GM12878 (cell line): ENCODE results near the gene RFX5. TPM values are rescaled to one million over a fixed set of nuclear protein-coding genes. Genes with fewer than 3 reads are reported as not detected.

Experiments used
- ATAC-seq: fragments of 200-7000 bp; cut with Tn5 transposase; 3 replicates; pipeline ENCODE4 v1.9.1; 2020; ENCODE audit warnings: mild to moderate bottlenecking, moderate library complexity
- BruUV-seq: library from RNA; stranded (reverse); fragments of 400-500 nt; replicated peaks from 2 replicates; lab custom pipeline; 2021; lab: Mats Ljungman, UMichigan
- CTCF ChIA-PET: fragments of 300-600 bp; sonication (Branson Sonifier 250); formaldehyde crosslinking; extraction: SDS; loops from one replicate; lab custom pipeline; 2021; ENCODE audit warnings: inconsistent platforms; lab: Yijun Ruan, JAX
- POLR2A ChIA-PET: fragments of 350-600 bp; formaldehyde crosslinking; extraction: SDS; loops from one replicate; lab custom pipeline; 2021; ENCODE audit warnings: inconsistent platforms; lab: Charles Lee
- RAD21 ChIA-PET: fragments of 300-600 bp; sonication (Branson Sonifier 250); formaldehyde crosslinking; loops from one replicate; lab custom pipeline; 2023; ENCODE audit warnings: antibody characterized with exemption; ENCODE audit not compliant: unreplicated experiment; lab: Charles Lee
- SMC1A ChIA-PET: fragments of 300-600 bp; sonication (Branson Sonifier 250); formaldehyde crosslinking; loops from one replicate; lab custom pipeline; 2023; ENCODE audit not compliant: unreplicated experiment, uncharacterized antibody; lab: Charles Lee
- DNase-seq: peaks from one replicate; pipeline ENCODE4 v3.0.0-alpha.2; 2011; ENCODE audit warnings: low read depth, low spot score
- FAIRE-seq: peaks from 3 replicates; lab custom pipeline; 2011; peaks lifted over from hg19 to GRCh38; lab: Jason Lieb, UNC
- H2AFZ ChIP-seq: 2 replicates; pipeline ENCODE4 v1.6.0; 2011; ENCODE audit warnings: low read depth, low read length, control low read depth; ENCODE audit not compliant: control insufficient read depth
- H3K27ac ChIP-seq: 2 replicates; pipeline ENCODE4 v1.5.1; 2011; ENCODE audit warnings: control low read depth; ENCODE audit not compliant: control insufficient read depth, insufficient read depth
- H3K27me3 ChIP-seq, 2 experiments: replicated peaks in 1 of 2; 2 replicates each; pipeline versions ENCODE4 v1.6.0 to v1.6.1; 2011; ENCODE audit warnings: low read length in 1 of 2; ENCODE audit not compliant: control insufficient read depth in 2 of 2, insufficient read depth in 2 of 2
- H3K36me3 ChIP-seq, 2 experiments: 2 replicates each; pipeline ENCODE4 v1.5.1; 2011; ENCODE audit warnings: low read length in 1 of 2; ENCODE audit not compliant: control insufficient read depth in 2 of 2, insufficient read depth in 2 of 2
- H3K4me1 ChIP-seq: 2 replicates; pipeline ENCODE4 v1.6.1; 2011; ENCODE audit warnings: mild to moderate bottlenecking, low read length, moderate library complexity, mixed read lengths; ENCODE audit not compliant: control insufficient read depth, insufficient read depth
- H3K4me2 ChIP-seq: 2 replicates; pipeline ENCODE4 v1.6.0; 2011; ENCODE audit warnings: control low read depth; ENCODE audit not compliant: control insufficient read depth, insufficient read depth
- H3K4me3 ChIP-seq: fragments of 200-600 bp; sonication (generic); 2 replicates; pipeline ENCODE4 v1.5.1; 2016
- H3K79me2 ChIP-seq: 2 replicates; pipeline ENCODE4 v1.6.0; 2011; ENCODE audit warnings: low read length; ENCODE audit not compliant: control insufficient read depth, insufficient read depth
- H3K9ac ChIP-seq: 2 replicates; pipeline ENCODE4 v1.8.0; 2011; ENCODE audit warnings: low read length, control low read depth, mixed read lengths; ENCODE audit not compliant: control insufficient read depth, insufficient read depth
- H3K9me3 ChIP-seq: replicated peaks from 3 replicates; pipeline ENCODE4 v1.5.1; 2011; ENCODE audit warnings: mild to moderate bottlenecking, low read length; ENCODE audit not compliant: control insufficient read depth, insufficient read depth
- H4K20me1 ChIP-seq: 2 replicates; pipeline ENCODE4 v1.6.0; 2011; ENCODE audit not compliant: control insufficient read depth, insufficient read depth
- EGR1 ChIP-seq, 2 experiments: IDR thresholded peaks; 1 replicate in 1 of 2; 2 replicates in 1 of 2; pipeline ENCODE4 v1.6.1; 2011 to 2012; ENCODE audit warnings: low read depth in 2 of 2, low read length in 2 of 2, borderline replicate concordance in 1 of 2, mild to moderate bottlenecking in 1 of 2, moderate library complexity in 1 of 2
- EP300 ChIP-seq, 2 experiments: fragments of 150-350 bp in 1 of 2; IDR thresholded peaks; 2 replicates each; pipeline ENCODE4 v1.6.1; 2011 to 2012; ENCODE audit warnings: low read depth in 2 of 2, low read length in 2 of 2, borderline replicate concordance in 1 of 2, improper control_type of control experiment in 1 of 2, inconsistent platforms in 1 of 2; ENCODE audit not compliant: control insufficient read depth in 1 of 2
- KDM1A ChIP-seq: fragments of 200-600 bp; sonication (generic); IDR thresholded peaks from 2 replicates; pipeline ENCODE4 v1.6.1; 2016; ENCODE audit warnings: borderline replicate concordance
- NR2F1 ChIP-seq: fragments of 450-650 bp; conservative IDR thresholded peaks from 2 replicates; pipeline ENCODE4 v1.6.1; 2017; ENCODE audit warnings: mild to moderate bottlenecking
- NRF1 ChIP-seq: conservative IDR thresholded peaks from 2 replicates; pipeline ENCODE4 v1.6.1; 2011; ENCODE audit warnings: mild to moderate bottlenecking, low read depth, low read length, improper control_type of control experiment
- SMAD1 ChIP-seq: fragments of 450-650 bp; IDR thresholded peaks from 2 replicates; pipeline ENCODE4 v1.6.1; 2018; ENCODE audit warnings: mild to moderate bottlenecking, low read depth; ENCODE audit not compliant: partially characterized antibody
- SPI1 ChIP-seq: IDR thresholded peaks from 2 replicates; pipeline ENCODE4 v1.6.1; 2011; ENCODE audit warnings: low read depth, mild to moderate bottlenecking, low read length, moderate library complexity, borderline replicate concordance; ENCODE audit not compliant: insufficient read depth
- SUZ12 ChIP-seq: fragments of 200-600 bp; sonication (generic); IDR thresholded peaks from one replicate; pipeline ENCODE4 v1.6.1; 2018; ENCODE audit warnings: antibody characterized with exemption, mild to moderate bottlenecking; ENCODE audit not compliant: unreplicated experiment
- WGBS: methylation state at CpG from one replicate; pipeline ENCODE4 v1.1.6; 2016; ENCODE audit warnings: low lambda C conversion rate; ENCODE audit not compliant: insufficient replicate concordance, insufficient coverage; ENCODE audit errors: missing lambda C conversion rate; 5-methylcytosine and 5-hydroxymethylcytosine counted together
- in situ Hi-C: fragments of 300-500 bp; cut with MboI; formaldehyde crosslinking; loops from 9 replicates; pipeline ENCODE4 v1.14.3; 2018; ENCODE audit warnings: mixed read lengths
- intact Hi-C: fragments of 100-400 bp; cut with micrococcal nuclease; formaldehyde crosslinking; loops from one replicate; pipeline ENCODE4 v1.14.2; 2022; ENCODE audit not compliant: unreplicated experiment
- polyA plus RNA-seq, 11 experiments: library from polyadenylated mRNA; depleted of rRNA in 4 of 11; unstranded in 6 of 11; stranded (reverse) in 5 of 11; fragments of >200 nt; fragmentation: Nextera tagmentation in 4 of 11; fragmentation: Illumina TruSeq in 1 of 11; extraction: Ambion mirVana in 4 of 11; extraction: Trizol in 1 of 11; gene quantifications; 1 replicate in 1 of 11; 2 replicates in 10 of 11; pipeline versions ENCODE4 v1.2.1 to v1.2.3, GENCODE V29; 2011 to 2016; ENCODE audit warnings: inconsistent platforms in 2 of 11, missing spikeins in 2 of 11, low read depth in 1 of 11
- total RNA-seq, 4 experiments: library from RNA; depleted of rRNA in 3 of 4; stranded (reverse); fragments of >200 nt in 3 of 4; fragmentation: Illumina TruSeq in 1 of 4; extraction: Trizol in 1 of 4; gene quantifications; 2 replicates each; pipeline versions ENCODE4 v1.2.1 to v1.2.3, GENCODE V29; 2013 to 2021
- TF ChIP-seq, protein P1 (sequence below): fragments of 450-650 bp; IDR thresholded peaks from 2 replicates; pipeline ENCODE4 v1.6.1; 2017; ENCODE audit warnings: antibody characterized with exemption, mild to moderate bottlenecking, moderate library complexity
- TF ChIP-seq, protein P2 (sequence below): fragments of 450-650 bp; IDR thresholded peaks from 2 replicates; pipeline ENCODE4 v1.6.1; 2017; ENCODE audit warnings: borderline replicate concordance

Gene RFX5
- total and polyA plus RNA-seq, 10 of the 15 experiments (the other 5 are each of a cell fraction or from before 2014, with no cell fraction given), result 14.1 to 198 (median 124) TPM

DNA sequence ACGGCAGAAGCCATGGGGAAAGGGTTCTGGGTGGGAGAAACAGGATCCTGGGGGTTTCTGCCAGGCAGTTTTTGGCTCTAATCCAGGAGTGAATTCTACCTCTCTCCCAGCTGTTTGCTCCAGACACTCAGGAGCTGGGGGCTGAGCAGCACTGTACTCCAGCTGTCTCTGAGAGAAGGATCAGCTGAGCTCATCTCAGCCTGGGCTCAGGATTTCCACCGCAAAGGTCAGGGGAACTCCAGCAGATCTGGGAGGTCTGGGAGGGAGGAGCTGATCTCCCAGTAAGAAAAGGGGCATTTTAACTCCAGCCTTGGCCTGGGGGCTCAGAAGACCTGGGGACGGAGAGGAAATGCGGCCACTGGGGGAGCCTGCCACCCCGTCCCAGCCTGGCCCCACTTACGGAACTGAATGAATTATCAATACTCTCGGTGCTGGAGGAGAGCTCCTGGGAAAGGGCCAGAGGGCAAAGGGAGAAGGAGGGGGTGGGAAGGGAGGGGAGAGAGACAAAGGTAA is 37.2 kb downstream of the RFX5 start:
- ChIA-PET CTCF (interaction anchor here (0.9 to 4.1 kb wide), 7 partner anchors 9 to 89 kb away, joined by 3 to 32 read pairs (median 5); partner anchors contain the start of gene PSMD4), POLR2A (interaction anchor here (0.7 to 4.8 kb wide), 3 partner anchors 15 to 17 kb away, joined by 3 to 19 read pairs (median 5); partner anchors contain the start of gene PI4KB), SMC1A (interaction anchor here (0.8 to 3.8 kb wide), 5 partner anchors 9 to 88 kb away, joined by 3 to 15 read pairs (median 4); no protein-coding TSS in a partner anchor)
- no TSS peak for BruUV-seq
- 0 out of 2 replicates have a peak, but pooled peaks cover 4% of the 10 kb centered on the region for H4K20me1 ChIP-seq
- in situ Hi-C loops (no loop called here), intact Hi-C loops (no loop called here)
- no peak for DNase-seq
- no peaks in the 10 kb centered on the region for H3K4me1 ChIP-seq
- H3K4me2 ChIP-seq, result no peak overlapping the region
- no peak for ATAC-seq
- TF ChIP-seq EP300 (IDR thresholded peaks at IDR 0.05; ENCODE audit: borderline replicate concordance in 1 of 2, control insufficient read depth in 1 of 2, low read depth in 2 of 2, low read length in 2 of 2) (no peak), SPI1 (no peak), NR2F1 (no peak), NRF1 (no peak), SMAD1 (no peak), SUZ12 (no peak), KDM1A (no peak), EGR1 (IDR thresholded peaks at IDR 0.05; ENCODE audit: borderline replicate concordance in 1 of 2, low read depth in 2 of 2, low read length in 2 of 2) (no peak)
- TF ChIP-seq, protein P1, sequence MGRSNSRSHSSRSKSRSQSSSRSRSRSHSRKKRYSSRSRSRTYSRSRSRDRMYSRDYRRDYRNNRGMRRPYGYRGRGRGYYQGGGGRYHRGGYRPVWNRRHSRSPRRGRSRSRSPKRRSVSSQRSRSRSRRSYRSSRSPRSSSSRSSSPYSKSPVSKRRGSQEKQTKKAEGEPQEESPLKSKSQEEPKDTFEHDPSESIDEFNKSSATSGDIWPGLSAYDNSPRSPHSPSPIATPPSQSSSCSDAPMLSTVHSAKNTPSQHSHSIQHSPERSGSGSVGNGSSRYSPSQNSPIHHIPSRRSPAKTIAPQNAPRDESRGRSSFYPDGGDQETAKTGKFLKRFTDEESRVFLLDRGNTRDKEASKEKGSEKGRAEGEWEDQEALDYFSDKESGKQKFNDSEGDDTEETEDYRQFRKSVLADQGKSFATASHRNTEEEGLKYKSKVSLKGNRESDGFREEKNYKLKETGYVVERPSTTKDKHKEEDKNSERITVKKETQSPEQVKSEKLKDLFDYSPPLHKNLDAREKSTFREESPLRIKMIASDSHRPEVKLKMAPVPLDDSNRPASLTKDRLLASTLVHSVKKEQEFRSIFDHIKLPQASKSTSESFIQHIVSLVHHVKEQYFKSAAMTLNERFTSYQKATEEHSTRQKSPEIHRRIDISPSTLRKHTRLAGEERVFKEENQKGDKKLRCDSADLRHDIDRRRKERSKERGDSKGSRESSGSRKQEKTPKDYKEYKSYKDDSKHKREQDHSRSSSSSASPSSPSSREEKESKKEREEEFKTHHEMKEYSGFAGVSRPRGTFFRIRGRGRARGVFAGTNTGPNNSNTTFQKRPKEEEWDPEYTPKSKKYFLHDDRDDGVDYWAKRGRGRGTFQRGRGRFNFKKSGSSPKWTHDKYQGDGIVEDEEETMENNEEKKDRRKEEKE, result no peak
- TF ChIP-seq, protein P2, sequence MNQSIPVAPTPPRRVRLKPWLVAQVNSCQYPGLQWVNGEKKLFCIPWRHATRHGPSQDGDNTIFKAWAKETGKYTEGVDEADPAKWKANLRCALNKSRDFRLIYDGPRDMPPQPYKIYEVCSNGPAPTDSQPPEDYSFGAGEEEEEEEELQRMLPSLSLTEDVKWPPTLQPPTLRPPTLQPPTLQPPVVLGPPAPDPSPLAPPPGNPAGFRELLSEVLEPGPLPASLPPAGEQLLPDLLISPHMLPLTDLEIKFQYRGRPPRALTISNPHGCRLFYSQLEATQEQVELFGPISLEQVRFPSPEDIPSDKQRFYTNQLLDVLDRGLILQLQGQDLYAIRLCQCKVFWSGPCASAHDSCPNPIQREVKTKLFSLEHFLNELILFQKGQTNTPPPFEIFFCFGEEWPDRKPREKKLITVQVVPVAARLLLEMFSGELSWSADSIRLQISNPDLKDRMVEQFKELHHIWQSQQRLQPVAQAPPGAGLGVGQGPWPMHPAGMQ, result no peak
- TF ChIP-seq, all 136 proteins: peak for 0
- H3K4me3 ChIP-seq, result no peak overlapping the region
- WGBS, result 94% methylated on average over 6 of the region's 7 CpGs
- no peaks in the 10 kb centered on the region for H3K79me2 ChIP-seq
- no peak for FAIRE-seq
- no peak overlapping the region for H3K27ac ChIP-seq
- no peak overlapping the region for H3K9ac ChIP-seq
- H3K36me3 ChIP-seq, result peaks cover 21 to 46% of the 10 kb centered on the region in 2 experiments
- H3K27me3 ChIP-seq, result no peaks in the 10 kb centered on the region
- RAD21 ChIA-PET, result interaction anchor here (0.9 to 2.8 kb wide), 3 partner anchors 9 to 31 kb away, joined by 3 to 18 read pairs (median 7); partner anchors contain the start of gene PI4KB
- no peak overlapping the region for H2AFZ ChIP-seq
- no peaks in the 10 kb centered on the region for H3K9me3 ChIP-seq
